Neutrophil (primary cell): Measurements from ENCODE around the gene FAN1.
A peak's percentile ranks its signal among the peaks of the same experiment; 100 is the strongest.

ENCODE experiments used
- H3K27ac ChIP-seq: fragments of 200-600 bp; sonication (generic); 2 replicates; pipeline ENCODE4 v1.5.1; 2016; ENCODE audit warnings: mild to moderate bottlenecking, moderate library complexity
- H3K27me3 ChIP-seq: fragments of 200-600 bp; sonication (generic); 2 replicates; pipeline ENCODE4 v1.6.0; 2016; ENCODE audit warnings: mild to moderate bottlenecking
- H3K36me3 ChIP-seq: fragments of 200-600 bp; sonication (generic); 2 replicates; pipeline ENCODE4 v1.5.1; 2017
- H3K4me1 ChIP-seq, 2 experiments: fragments of 200-600 bp in 1 of 2; sonication (generic) in 1 of 2; 1 replicate in 1 of 2; 2 replicates in 1 of 2; pipeline versions ENCODE4 v1.5.1 to v1.6.1; 2013 to 2016; ENCODE audit warnings: low read depth in 1 of 2, low read length in 1 of 2, mild to moderate bottlenecking in 1 of 2, moderate library complexity in 1 of 2; ENCODE audit not compliant: control insufficient read depth in 1 of 2, insufficient read depth in 1 of 2
- H3K4me3 ChIP-seq, 2 experiments: fragments of 200-600 bp in 1 of 2; sonication (generic) in 1 of 2; 1 replicate in 1 of 2; 2 replicates in 1 of 2; pipeline ENCODE4 v1.5.1; 2013 to 2016; ENCODE audit warnings: low read depth in 1 of 2, low read length in 1 of 2, mild to moderate bottlenecking in 1 of 2, moderate library complexity in 1 of 2
- H3K9me3 ChIP-seq: fragments of 200-600 bp; sonication (generic); 2 replicates; pipeline ENCODE4 v1.5.1; 2016
- CTCF ChIP-seq: fragments of 200-600 bp; sonication (generic); IDR thresholded peaks from 2 replicates; pipeline ENCODE4 v1.5.1; 2016; ENCODE audit warnings: antibody characterized with exemption

The FAN1 gene

GRCh38 chr15:30984542-30984941 is 80.8 kb downstream of the FAN1 start:
- Histone ChIP-seq H3K4me1 (peaks cover 44 to 82% of the 10 kb centered on the region in 2 experiments), H3K4me3 (no peak overlapping the region), H3K9me3 (no peaks in the 10 kb centered on the region), H3K27ac (peak overlapping the region; percentile 67), H3K36me3 (peaks cover 64% of the 10 kb centered on the region), H3K27me3 (no peaks in the 10 kb centered on the region)
- no peak for TF ChIP-seq CTCF

GRCh38 chr15:30985081-30985531 is 81.4 kb downstream of the FAN1 start:
- H3K27ac ChIP-seq, result peak overlapping the region; percentile 67
- H3K27me3 ChIP-seq, result no peaks in the 10 kb centered on the region
- H3K36me3 ChIP-seq, result peaks cover 69% of the 10 kb centered on the region
- TF ChIP-seq CTCF, result no peak
- peaks cover 44 to 82% of the 10 kb centered on the region in 2 experiments for H3K4me1 ChIP-seq
- peak overlapping the region in 1 of 2 experiments; percentile 2 for H3K4me3 ChIP-seq
- H3K9me3 ChIP-seq, result no peaks in the 10 kb centered on the region

- Histone ChIP-seq H3K4me1 (peaks cover 39 to 59% of the 10 kb centered on the region in 2 experiments), H3K9me3 (no peaks in the 10 kb centered on the region), H3K4me3 (peak overlapping the region; percentile 84 to 96), H3K27me3 (no peaks in the 10 kb centered on the region), H3K27ac (peak overlapping the region; percentile 99), H3K36me3 (peaks cover 36% of the 10 kb centered on the region)
- no peak for TF ChIP-seq CTCF
These were observed 86.3 kb downstream of the FAN1 start for GRCh38 chr15:30990036-30990435.

- peaks cover 34 to 52% of the 10 kb centered on the region in 2 experiments for H3K4me1 ChIP-seq
- H3K27me3 ChIP-seq, result no peaks in the 10 kb centered on the region
- peak overlapping the region; percentile 84 to 96 for H3K4me3 ChIP-seq
- no peak for TF ChIP-seq CTCF
- H3K27ac ChIP-seq, result peak overlapping the region; percentile 99
- H3K36me3 ChIP-seq, result peaks cover 30% of the 10 kb centered on the region
- no peaks in the 10 kb centered on the region for H3K9me3 ChIP-seq
These were observed 86.9 kb downstream of the FAN1 start for GRCh38 chr15:30990446-30991254.

GRCh38 chr15:30991255-30992235 is 87.8 kb downstream of the FAN1 start, which contains the start of gene MTMR10:
Gene MTMR10 (minus strand): TSS chr15:30991628. CDS start chr15:30991506, 122 bp downstream.
- Histone ChIP-seq H3K4me1 (peaks cover 31 to 46% of the 10 kb centered on the region in 2 experiments), H3K36me3 (peaks cover 21% of the 10 kb centered on the region), H3K9me3 (no peaks in the 10 kb centered on the region), H3K27me3 (no peaks in the 10 kb centered on the region), H3K27ac (peak within 1 kb of the TSS; percentile 99), H3K4me3 (peak within 1 kb of the TSS; percentile 84 to 96)
- TF ChIP-seq CTCF, result peak; percentile 40
